Measurements from ENCODE around the gene ZFP82.

- no peak for TF ChIP-seq EZH2phosphoT487 (IDR thresholded peaks at IDR 0.05; ENCODE audit: low read depth)
- no peak for TF ChIP-seq CTCF (IDR thresholded peaks at IDR 0.05; ENCODE audit: low read depth, low read length)
Measured at GRCh38 chr19:36449059-36449670, 30.7 kb upstream of the ZFP82 start.
